ENCODE measurements around the gene KCNJ12.
"Not testable (repeated sequence)": the region's sequence is repeated elsewhere in the genome, so short reads cannot be mapped to it uniquely, and the experiment has no call there.

KCNJ12 gene

DNA sequence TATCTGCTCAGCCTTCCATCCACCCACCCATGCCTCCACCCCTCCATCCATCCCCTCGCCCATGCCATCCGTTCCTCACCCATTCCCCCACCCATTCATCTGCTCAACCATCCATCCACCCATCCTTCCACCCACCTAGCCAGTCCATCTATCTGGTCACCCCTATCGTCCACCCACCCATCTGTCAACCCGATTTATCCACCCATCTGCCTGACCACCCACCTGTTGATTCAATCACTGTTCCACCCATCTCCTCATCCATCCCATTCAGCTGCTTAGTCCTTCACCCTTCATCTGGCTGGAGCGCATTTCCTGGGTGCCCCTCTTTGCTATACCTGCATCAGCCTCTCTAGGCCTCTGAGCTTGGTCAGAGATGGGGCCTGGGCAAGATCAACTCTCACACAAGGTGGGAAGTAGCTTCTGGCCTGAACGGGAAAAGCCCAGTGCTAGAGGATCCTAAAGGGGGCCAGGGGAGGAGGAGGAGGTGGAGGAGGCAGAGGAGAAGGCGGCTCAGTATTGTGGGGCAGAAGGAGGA, 32.7 kb downstream of the KCNJ12 start:
- DNase-seq: not testable (repeated sequence)

GRCh38 chr17:21409388-21409787, 33.2 kb downstream of the KCNJ12 start:
- not testable (repeated sequence) for DNase-seq

DNA sequence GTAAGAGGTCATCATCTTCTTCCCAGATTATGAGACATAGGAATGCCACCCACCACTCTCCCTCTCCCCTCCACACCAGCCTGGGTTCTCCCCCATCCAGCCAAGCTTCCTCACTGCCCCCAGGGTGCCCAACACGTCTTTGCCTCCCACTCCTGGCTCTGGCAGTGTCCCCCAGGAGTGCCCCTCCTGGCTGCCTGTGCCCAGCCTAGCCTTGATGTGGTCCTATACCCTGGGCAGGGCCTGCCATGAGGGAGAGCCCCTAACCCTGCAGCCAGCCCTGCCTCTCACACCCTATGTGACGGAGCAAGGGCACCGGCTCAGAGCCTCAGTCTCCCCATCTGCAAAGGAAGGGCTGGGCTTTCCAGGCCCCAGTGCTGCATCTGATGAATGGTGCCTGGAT, 33.8 kb downstream of the KCNJ12 start:
- DNase-seq: not testable (repeated sequence)

DNA sequence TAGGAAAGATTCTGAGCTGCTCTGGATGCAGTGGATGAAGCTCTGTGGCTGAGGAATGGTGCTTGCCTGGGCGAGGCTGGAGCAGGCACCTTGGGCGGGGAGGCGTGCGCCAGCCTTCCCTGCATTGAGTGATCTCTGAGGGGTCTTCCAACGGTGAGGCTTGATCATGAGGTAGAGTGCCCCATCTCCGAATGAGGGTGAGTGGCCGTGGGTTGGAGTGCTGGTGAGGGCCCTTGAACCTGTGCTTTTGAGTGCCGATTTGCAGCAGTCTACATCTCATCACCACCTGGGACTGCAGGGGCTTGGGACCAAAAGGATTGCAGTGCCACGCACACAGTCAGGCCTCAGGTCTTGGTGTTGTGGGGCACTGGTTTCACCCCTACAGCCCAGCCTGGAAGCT, 34.2 kb downstream of the KCNJ12 start:
- DNase-seq: not testable (repeated sequence)

DNA sequence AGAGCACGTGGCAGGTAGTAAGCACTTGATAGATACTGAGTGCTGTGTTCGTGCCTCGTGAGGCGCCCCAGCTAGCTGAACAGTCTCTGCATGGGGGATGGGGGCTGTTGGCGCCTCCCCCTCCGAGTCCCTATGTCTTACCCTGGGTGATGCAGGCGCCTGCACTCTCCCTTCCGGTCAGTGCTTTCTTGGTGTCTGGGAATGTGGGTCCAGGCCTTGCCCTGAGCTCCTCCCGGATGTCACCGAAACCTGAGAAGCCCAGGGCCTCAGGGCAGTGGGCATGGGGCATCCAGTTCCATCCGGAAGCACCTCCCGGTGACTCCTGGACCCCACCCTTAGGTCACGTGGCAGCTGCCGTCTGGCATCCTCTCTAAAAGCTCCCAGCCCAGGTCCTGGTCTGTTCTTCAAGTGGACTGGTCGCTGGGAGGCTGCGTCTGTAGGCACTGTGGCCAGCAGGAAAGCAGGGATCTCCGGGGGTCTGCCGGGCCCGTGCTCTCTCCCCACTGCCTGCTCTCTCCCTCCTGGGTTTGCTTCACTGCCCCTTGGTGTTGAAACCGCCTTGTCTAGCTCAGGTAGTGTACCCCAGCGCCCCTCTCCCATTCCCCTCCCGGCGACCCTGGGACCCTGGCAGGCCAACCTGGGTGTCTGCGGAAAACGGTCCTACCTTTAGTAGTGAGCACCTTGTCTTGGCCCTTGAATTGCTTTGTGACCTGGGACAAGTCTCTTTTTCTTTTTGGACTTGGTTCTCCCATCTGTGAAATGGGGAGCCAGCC, 34.9 kb downstream of the KCNJ12 start:
- DNase-seq: not testable (repeated sequence)

DNA sequence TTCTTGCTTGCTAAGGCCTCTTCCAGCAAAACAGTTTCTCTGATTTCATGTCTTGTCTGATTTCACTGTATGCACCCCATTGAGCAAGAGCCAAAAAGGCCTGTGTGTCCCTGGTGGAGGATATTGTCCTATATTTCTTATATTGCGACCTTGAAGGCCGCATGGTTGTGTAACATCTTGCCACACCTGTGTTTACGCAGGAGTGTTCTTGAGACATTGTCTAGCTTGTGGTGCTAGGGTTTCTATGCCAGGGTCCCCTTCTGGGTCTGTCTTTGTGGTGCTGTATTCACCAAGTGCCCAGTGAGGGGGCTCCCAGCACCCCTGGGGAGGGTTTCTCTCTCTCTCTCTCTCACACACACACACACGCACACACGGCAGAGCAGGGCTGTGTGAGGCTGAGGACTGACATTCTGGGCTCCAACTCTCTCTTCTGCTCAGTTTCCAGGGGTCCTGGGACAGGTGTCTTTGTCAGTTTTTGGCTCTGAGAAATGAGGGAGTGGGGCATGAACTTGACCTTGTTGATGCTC, 35.6 kb downstream of the KCNJ12 start:
- DNase-seq: not testable (repeated sequence)

GRCh38 chr17:21412207-21412681, 36.1 kb downstream of the KCNJ12 start:
- not testable (repeated sequence) for DNase-seq

GRCh38 chr17:21413570-21414279, 37.6 kb downstream of the KCNJ12 start:
- not testable (repeated sequence) for DNase-seq

DNA sequence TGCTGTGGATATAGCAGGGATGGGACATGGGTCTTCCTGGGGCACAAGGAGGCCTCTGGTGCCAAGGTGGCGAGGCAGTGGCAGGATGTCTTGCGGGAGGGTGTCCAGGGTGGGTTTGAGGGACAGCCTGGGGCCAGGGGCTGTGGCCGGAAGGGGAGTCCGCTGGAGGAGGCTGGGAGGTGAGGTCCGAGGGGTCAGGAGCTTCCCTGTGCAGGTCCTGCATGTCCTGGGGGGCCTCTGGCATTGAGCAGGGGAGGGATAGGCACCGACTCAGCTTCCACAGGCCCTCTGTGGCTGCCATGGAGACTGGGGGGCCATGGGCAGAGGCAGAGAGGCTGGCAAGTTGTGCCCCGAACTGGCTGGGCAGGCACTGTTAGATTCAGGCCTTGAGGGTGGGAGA, 38.5 kb downstream of the KCNJ12 start:
- DNase-seq: not testable (repeated sequence)

DNA sequence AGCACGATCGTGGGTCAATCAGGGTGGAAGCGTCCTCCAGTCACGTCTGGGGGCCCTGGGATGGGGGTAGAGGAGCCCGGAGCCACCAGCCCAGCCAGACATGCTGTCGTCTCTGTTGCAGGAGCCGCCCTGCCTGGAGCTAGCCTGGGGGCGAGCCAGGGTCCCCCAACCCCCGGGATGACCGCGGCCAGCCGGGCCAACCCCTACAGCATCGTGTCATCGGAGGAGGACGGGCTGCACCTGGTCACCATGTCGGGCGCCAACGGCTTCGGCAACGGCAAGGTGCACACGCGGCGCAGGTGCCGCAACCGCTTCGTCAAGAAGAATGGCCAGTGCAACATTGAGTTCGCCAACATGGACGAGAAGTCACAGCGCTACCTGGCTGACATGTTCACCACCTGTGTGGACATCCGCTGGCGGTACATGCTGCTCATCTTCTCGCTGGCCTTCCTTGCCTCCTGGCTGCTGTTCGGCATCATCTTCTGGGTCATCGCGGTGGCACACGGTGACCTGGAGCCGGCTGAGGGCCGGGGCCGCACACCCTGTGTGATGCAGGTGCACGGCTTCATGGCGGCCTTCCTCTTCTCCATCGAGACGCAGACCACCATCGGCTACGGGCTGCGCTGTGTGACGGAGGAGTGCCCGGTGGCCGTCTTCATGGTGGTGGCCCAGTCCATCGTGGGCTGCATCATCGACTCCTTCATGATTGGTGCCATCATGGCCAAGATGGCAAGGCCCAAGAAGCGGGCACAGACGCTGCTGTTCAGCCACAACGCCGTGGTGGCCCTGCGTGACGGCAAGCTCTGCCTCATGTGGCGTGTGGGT, 39.2 kb downstream of the KCNJ12 start:
- not testable (repeated sequence) for DNase-seq

DNA sequence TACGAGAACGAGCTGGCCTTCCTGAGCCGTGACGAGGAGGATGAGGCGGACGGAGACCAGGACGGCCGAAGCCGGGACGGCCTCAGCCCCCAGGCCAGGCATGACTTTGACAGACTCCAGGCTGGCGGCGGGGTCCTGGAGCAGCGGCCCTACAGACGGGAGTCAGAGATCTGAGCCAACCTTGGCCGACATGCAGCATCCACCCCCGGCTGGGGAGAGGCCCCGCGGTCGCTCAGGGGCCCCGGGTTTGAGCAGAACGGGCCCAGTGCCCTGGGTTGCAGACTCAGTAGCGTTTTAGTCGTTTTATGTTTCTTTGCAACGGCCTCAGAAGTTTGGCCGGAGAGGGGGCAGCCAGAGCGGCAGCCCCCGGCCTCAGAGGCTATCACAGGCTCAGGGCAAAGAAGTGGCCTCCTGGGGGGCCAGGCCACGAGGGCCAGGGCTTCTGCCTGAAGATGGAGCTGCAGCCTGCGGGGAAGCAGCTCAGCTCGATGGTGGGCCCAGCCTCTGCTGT, 40.4 kb downstream of the KCNJ12 start:
- DNase-seq: not testable (repeated sequence)

DNA sequence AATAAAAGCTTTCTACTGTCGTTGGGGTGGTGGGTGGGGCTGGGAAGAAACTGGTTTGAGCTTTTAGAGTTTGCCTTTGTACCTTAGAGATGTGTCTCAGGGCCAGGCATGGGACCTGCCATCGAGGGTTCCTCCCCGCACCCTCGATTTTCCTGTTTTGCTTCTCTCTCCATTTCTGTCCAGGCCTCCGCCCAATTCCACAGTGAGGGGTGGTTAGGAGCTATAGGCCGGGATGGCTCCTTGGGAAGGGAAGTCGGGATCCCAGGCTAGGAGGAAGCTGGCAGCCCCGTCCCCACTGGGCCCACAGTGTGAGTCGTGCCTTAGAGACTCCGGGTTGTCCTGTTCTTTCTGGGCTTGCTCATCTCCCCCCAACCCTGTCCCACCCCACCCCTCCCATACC, 41.2 kb downstream of the KCNJ12 start:
- DNase-seq: not testable (repeated sequence)

DNA sequence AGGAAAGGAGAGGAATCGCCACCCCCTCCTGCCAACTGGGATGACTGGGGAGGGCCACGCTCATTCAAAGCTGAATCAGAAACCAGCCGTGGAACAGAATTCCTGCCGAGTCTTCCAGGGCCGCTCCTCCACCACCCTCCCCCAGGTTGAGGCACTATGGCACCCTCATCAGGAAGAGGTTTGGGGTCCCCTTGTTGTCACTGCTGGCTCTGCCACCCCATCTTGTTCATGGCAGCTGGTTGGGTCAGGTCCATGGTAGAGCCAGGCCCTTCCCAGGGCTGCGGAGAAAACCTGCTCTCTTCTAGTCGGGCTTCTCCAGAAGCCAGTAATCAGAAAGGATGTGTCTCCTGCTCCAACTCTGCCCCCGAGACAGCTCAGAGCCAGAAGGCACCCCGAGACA, 41.8 kb downstream of the KCNJ12 start:
- DNase-seq: no peak

GRCh38 chr17:21418446-21419298, 42.5 kb downstream of the KCNJ12 start:
- DNase-seq: no peak

- no peak for DNase-seq
Observed at GRCh38 chr17:21419299-21420239, 43.4 kb downstream of the KCNJ12 start.

- DNase-seq: not testable (repeated sequence)
Observed at GRCh38 chr17:21420503-21421090, 44.4 kb downstream of the KCNJ12 start.

GRCh38 chr17:21421421-21422310, 45.5 kb downstream of the KCNJ12 start:
- DNase-seq: not testable (repeated sequence)

- not testable (repeated sequence) for DNase-seq
Observed at GRCh38 chr17:21422311-21423189, 46.4 kb downstream of the KCNJ12 start.
